Breast epithelium (tissue), 3 donors: ENCODE measurements around the gene SLC8B1.

Source experiments
- POLR2A ChIP-seq: fragments of 450-650 bp; IDR thresholded peaks from one replicate; pipeline ENCODE4 v1.6.1; 2016; ENCODE audit warnings: antibody characterized with exemption, mild to moderate bottlenecking, moderate library complexity
- POLR2AphosphoS5 ChIP-seq, 3 donors: sonication (generic); formaldehyde crosslinking; IDR thresholded peaks; one replicate each; pipeline ENCODE4 v1.6.1; 2017; ENCODE audit warnings: antibody characterized with exemption in 3 of 3
- TF ChIP-seq, protein P1 (sequence below), 3 donors: fragments of 450-650 bp; IDR thresholded peaks; one replicate each; pipeline ENCODE4 v1.5.1; 2016 to 2017; ENCODE audit warnings: antibody characterized with exemption in 3 of 3, mild to moderate bottlenecking in 3 of 3, moderate library complexity in 3 of 3

DNA sequence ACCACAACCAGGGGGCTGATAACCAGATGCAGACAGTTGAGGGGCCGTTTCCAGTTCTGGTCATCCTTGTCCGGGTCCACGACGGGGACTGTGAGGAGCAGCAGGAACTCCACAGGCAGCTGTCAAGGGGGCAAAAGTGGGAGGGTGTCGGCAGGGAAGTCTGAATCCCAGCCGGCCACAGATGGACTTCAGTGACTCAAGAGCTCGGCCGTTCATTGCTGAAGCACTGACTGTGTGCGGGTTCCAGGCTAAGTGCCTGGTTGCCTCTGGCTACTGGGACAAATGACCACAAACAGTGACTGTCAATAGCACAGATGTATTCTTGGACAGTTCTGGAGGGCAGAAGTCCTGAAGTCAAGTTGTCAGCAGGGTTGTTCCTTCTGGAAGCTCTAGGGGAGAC is 19.6 kb downstream of the SLC8B1 start:
- no peak for TF ChIP-seq POLR2A
- TF ChIP-seq, protein P1, sequence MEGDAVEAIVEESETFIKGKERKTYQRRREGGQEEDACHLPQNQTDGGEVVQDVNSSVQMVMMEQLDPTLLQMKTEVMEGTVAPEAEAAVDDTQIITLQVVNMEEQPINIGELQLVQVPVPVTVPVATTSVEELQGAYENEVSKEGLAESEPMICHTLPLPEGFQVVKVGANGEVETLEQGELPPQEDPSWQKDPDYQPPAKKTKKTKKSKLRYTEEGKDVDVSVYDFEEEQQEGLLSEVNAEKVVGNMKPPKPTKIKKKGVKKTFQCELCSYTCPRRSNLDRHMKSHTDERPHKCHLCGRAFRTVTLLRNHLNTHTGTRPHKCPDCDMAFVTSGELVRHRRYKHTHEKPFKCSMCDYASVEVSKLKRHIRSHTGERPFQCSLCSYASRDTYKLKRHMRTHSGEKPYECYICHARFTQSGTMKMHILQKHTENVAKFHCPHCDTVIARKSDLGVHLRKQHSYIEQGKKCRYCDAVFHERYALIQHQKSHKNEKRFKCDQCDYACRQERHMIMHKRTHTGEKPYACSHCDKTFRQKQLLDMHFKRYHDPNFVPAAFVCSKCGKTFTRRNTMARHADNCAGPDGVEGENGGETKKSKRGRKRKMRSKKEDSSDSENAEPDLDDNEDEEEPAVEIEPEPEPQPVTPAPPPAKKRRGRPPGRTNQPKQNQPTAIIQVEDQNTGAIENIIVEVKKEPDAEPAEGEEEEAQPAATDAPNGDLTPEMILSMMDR (IDR thresholded peaks at IDR 0.05): no peak
- no peak for TF ChIP-seq POLR2AphosphoS5 (IDR thresholded peaks at IDR 0.05)
